Activated CD4-positive, alpha-beta T cell treated with anti-CD3 and anti-CD28 coated beads, Interleukin-2, amount 10 ng/mL, durations not matched to agents 7 days and 5 days (primary cell): Measurements from ENCODE around the gene RIMBP2. TPM values are rescaled to one million over a fixed set of nuclear protein-coding genes. Genes with fewer than 3 reads are reported as not detected.

Experiments used
- CTCF ChIA-PET: fragments of 350-600 bp; sonication (Branson Sonifier 250); formaldehyde crosslinking; loops from one replicate; lab custom pipeline; 2021; ENCODE audit warnings: antibody characterized with exemption; lab: Charles Lee
- POLR2A ChIA-PET: fragments of 350-600 bp; sonication (Branson Sonifier 250); formaldehyde crosslinking; loops from one replicate; lab custom pipeline; 2021; ENCODE audit warnings: antibody characterized with exemption; lab: Charles Lee
- DNase-seq: peaks from one replicate; pipeline ENCODE4 v3.0.0-alpha.2; 2020
- H3K27ac Mint-ChIP-seq: one replicate; pipeline ENCODE4 v1.8.0; 2021; ENCODE audit warnings: mild to moderate bottlenecking, moderate library complexity, mixed read lengths
- H3K27me3 Mint-ChIP-seq: one replicate; pipeline ENCODE4 v1.8.0; 2021; ENCODE audit warnings: mixed read lengths
- H3K36me3 Mint-ChIP-seq: one replicate; pipeline ENCODE4 v1.8.0; 2021; ENCODE audit warnings: low read depth, mixed read lengths
- H3K4me1 Mint-ChIP-seq: one replicate; pipeline ENCODE4 v1.8.0; 2021; ENCODE audit warnings: mixed read lengths
- H3K4me3 Mint-ChIP-seq: one replicate; pipeline ENCODE4 v1.8.0; 2021; ENCODE audit warnings: mild to moderate bottlenecking, moderate library complexity, mixed read lengths
- H3K9me3 Mint-ChIP-seq: one replicate; pipeline ENCODE4 v1.8.0; 2021; ENCODE audit warnings: mixed read lengths
- total RNA-seq, 2 experiments: library from RNA; stranded (reverse); gene quantifications; one replicate each; pipeline ENCODE4 v1.2.3, GENCODE V29; 2021

The RIMBP2 gene
- total RNA-seq, 2 experiments from 2014 or later: not detected

GRCh38 chr12:130628304-130628703 lies 87.8 kb downstream of the RIMBP2 start:
- ChIA-PET CTCF (no interaction called here), POLR2A (no interaction called here)
- H3K9me3 Mint-ChIP-seq: no peaks in the 10 kb centered on the region
- H3K4me3 Mint-ChIP-seq: no peak overlapping the region
- DNase-seq: no peak
- H3K27me3 Mint-ChIP-seq: no peaks in the 10 kb centered on the region
- no peaks in the 10 kb centered on the region for H3K36me3 Mint-ChIP-seq
- H3K4me1 Mint-ChIP-seq: no peaks in the 10 kb centered on the region
- no peak overlapping the region for H3K27ac Mint-ChIP-seq

- Mint-ChIP-seq H3K27me3 (no peaks in the 10 kb centered on the region), H3K4me3 (no peak overlapping the region), H3K36me3 (no peaks in the 10 kb centered on the region), H3K27ac (no peak overlapping the region), H3K4me1 (no peaks in the 10 kb centered on the region), H3K9me3 (no peaks in the 10 kb centered on the region)
- DNase-seq: no peak
- ChIA-PET POLR2A (no interaction called here), CTCF (no interaction called here)
Observed at GRCh38 chr12:130627175-130627574, 88.9 kb downstream of the RIMBP2 start.

- DNase-seq: no peak
- POLR2A ChIA-PET: no interaction called here
- Mint-ChIP-seq H3K36me3 (no peaks in the 10 kb centered on the region), H3K4me3 (no peak overlapping the region), H3K27me3 (no peaks in the 10 kb centered on the region), H3K4me1 (no peaks in the 10 kb centered on the region), H3K9me3 (peaks cover 3% of the 10 kb centered on the region), H3K27ac (no peak overlapping the region)
- CTCF ChIA-PET: no interaction called here
Observed at GRCh38 chr12:130626601-130627000, 89.5 kb downstream of the RIMBP2 start.

- CTCF ChIA-PET: no interaction called here
Observed at GRCh38 chr12:130625201-130625600, 90.9 kb downstream of the RIMBP2 start.

GRCh38 chr12:130622803-130623202 lies 93.3 kb downstream of the RIMBP2 start:
- ChIA-PET CTCF (no interaction called here), POLR2A (no interaction called here)
- Mint-ChIP-seq H3K36me3 (no peaks in the 10 kb centered on the region), H3K4me3 (no peak overlapping the region), H3K27me3 (no peaks in the 10 kb centered on the region), H3K4me1 (no peaks in the 10 kb centered on the region), H3K27ac (no peak overlapping the region), H3K9me3 (peaks cover 3% of the 10 kb centered on the region)
- DNase-seq: no peak

More at GRCh38 chr12:130625201-130625600, 90.9 kb downstream of the RIMBP2 start:
- DNase-seq: no peak
- Mint-ChIP-seq H3K4me1 (no peaks in the 10 kb centered on the region), H3K9me3 (peaks cover 3% of the 10 kb centered on the region), H3K36me3 (no peaks in the 10 kb centered on the region), H3K4me3 (no peak overlapping the region), H3K27ac (no peak overlapping the region), H3K27me3 (no peaks in the 10 kb centered on the region)
- POLR2A ChIA-PET: no interaction called here

- Mint-ChIP-seq H3K27ac (no peak overlapping the region), H3K4me3 (no peak overlapping the region), H3K27me3 (no peaks in the 10 kb centered on the region), H3K4me1 (no peaks in the 10 kb centered on the region), H3K9me3 (peaks cover 3% of the 10 kb centered on the region), H3K36me3 (no peaks in the 10 kb centered on the region)
- CTCF ChIA-PET: no interaction called here
- POLR2A ChIA-PET: no interaction called here
- DNase-seq: no peak
Observed at GRCh38 chr12:130621696-130622298, 94.3 kb downstream of the RIMBP2 start.

GRCh38 chr12:130620756-130621155 lies 95.3 kb downstream of the RIMBP2 start:
- CTCF ChIA-PET: no interaction called here
- Mint-ChIP-seq H3K36me3 (no peaks in the 10 kb centered on the region), H3K27ac (no peak overlapping the region), H3K9me3 (peaks cover 3% of the 10 kb centered on the region), H3K4me1 (no peaks in the 10 kb centered on the region), H3K27me3 (no peaks in the 10 kb centered on the region), H3K4me3 (no peak overlapping the region)
- DNase-seq: no peak
- POLR2A ChIA-PET: no interaction called here

GRCh38 chr12:130620281-130620680 lies 95.8 kb downstream of the RIMBP2 start:
- Mint-ChIP-seq H3K36me3 (no peaks in the 10 kb centered on the region), H3K27ac (no peak overlapping the region)
- POLR2A ChIA-PET: no interaction called here

GRCh38 chr12:130619385-130620001 lies 96.6 kb downstream of the RIMBP2 start:
- H3K4me1 Mint-ChIP-seq: no peaks in the 10 kb centered on the region
- H3K4me3 Mint-ChIP-seq: no peak overlapping the region
- H3K9me3 Mint-ChIP-seq: peaks cover 3% of the 10 kb centered on the region
- H3K27ac Mint-ChIP-seq: no peak overlapping the region
- POLR2A ChIA-PET: no interaction called here
- no peak for DNase-seq
- no peaks in the 10 kb centered on the region for H3K36me3 Mint-ChIP-seq
- no peaks in the 10 kb centered on the region for H3K27me3 Mint-ChIP-seq
- CTCF ChIA-PET: interaction anchor here (1.3 kb wide), 1 partner anchor 19 kb away, joined by 3 read pairs; no protein-coding TSS in a partner anchor

More at GRCh38 chr12:130620281-130620680, 95.8 kb downstream of the RIMBP2 start:
- CTCF ChIA-PET: no interaction called here
- Mint-ChIP-seq H3K9me3 (peaks cover 3% of the 10 kb centered on the region), H3K4me1 (no peaks in the 10 kb centered on the region), H3K27me3 (no peaks in the 10 kb centered on the region), H3K4me3 (no peak overlapping the region)
- DNase-seq: no peak

- H3K27me3 Mint-ChIP-seq: no peaks in the 10 kb centered on the region
- no peaks in the 10 kb centered on the region for H3K4me1 Mint-ChIP-seq
- H3K9me3 Mint-ChIP-seq: peaks cover 3% of the 10 kb centered on the region
- POLR2A ChIA-PET: no interaction called here
- H3K36me3 Mint-ChIP-seq: no peaks in the 10 kb centered on the region
- H3K4me3 Mint-ChIP-seq: no peak overlapping the region
- CTCF ChIA-PET: no interaction called here
- no peak overlapping the region for H3K27ac Mint-ChIP-seq
- DNase-seq: no peak
Observed at GRCh38 chr12:130617219-130617618, 98.9 kb downstream of the RIMBP2 start.

- Mint-ChIP-seq H3K27me3 (no peaks in the 10 kb centered on the region), H3K9me3 (no peaks in the 10 kb centered on the region), H3K27ac (no peak overlapping the region), H3K4me1 (no peaks in the 10 kb centered on the region), H3K36me3 (no peaks in the 10 kb centered on the region), H3K4me3 (no peak overlapping the region)
- ChIA-PET POLR2A (no interaction called here), CTCF (no interaction called here)
- DNase-seq: no peak
Observed at GRCh38 chr12:130615861-130616345, 100.2 kb downstream of the RIMBP2 start.

- Mint-ChIP-seq H3K4me1 (no peaks in the 10 kb centered on the region), H3K27ac (no peak overlapping the region), H3K27me3 (no peaks in the 10 kb centered on the region), H3K36me3 (no peaks in the 10 kb centered on the region), H3K9me3 (no peaks in the 10 kb centered on the region), H3K4me3 (no peak overlapping the region)
- no peak for DNase-seq
- CTCF ChIA-PET: no interaction called here
- POLR2A ChIA-PET: no interaction called here
Observed at GRCh38 chr12:130614530-130614905, 101.6 kb downstream of the RIMBP2 start.

GRCh38 chr12:130613831-130614529 lies 102.1 kb downstream of the RIMBP2 start:
- Mint-ChIP-seq H3K36me3 (no peaks in the 10 kb centered on the region), H3K4me3 (no peak overlapping the region), H3K27me3 (no peaks in the 10 kb centered on the region), H3K4me1 (no peaks in the 10 kb centered on the region), H3K9me3 (no peaks in the 10 kb centered on the region), H3K27ac (no peak overlapping the region)
- DNase-seq: no peak
- CTCF ChIA-PET: no interaction called here
- POLR2A ChIA-PET: no interaction called here
